PC-3 (cell line): Measurements from ENCODE around the gene CCBE1. TPM values are rescaled to one million over a fixed set of nuclear protein-coding genes. Genes with fewer than 3 reads are reported as not detected.

Experiments
- ATAC-seq: fragments of 200-7000 bp; cut with Tn5 transposase; 2 replicates; pipeline ENCODE4 v1.9.1; 2020; ENCODE audit warnings: mild to moderate bottlenecking, moderate library complexity
- BruUV-seq: library from RNA; stranded (reverse); fragments of 400-500 nt; replicated peaks from 2 replicates; lab custom pipeline; 2021; lab: Mats Ljungman, UMichigan
- CTCF ChIA-PET: fragments of 300-600 bp; sonication (Branson Sonifier 250); formaldehyde crosslinking; loops from one replicate; lab custom pipeline; 2022; ENCODE audit warnings: antibody characterized with exemption; lab: Charles Lee
- POLR2A ChIA-PET: fragments of 300-600 bp; sonication (Branson Sonifier 250); formaldehyde crosslinking; loops from one replicate; lab custom pipeline; 2022; ENCODE audit warnings: antibody characterized with exemption; ENCODE audit not compliant: unreplicated experiment; lab: Charles Lee
- DNase-seq: peaks from one replicate; pipeline ENCODE4 v3.0.0-alpha.2; 2015
- H2AFZ ChIP-seq: fragments of 300-600 bp; sonication (generic); 2 replicates; pipeline ENCODE4 v1.6.0; 2016; ENCODE audit warnings: antibody characterized with exemption, low read length
- H3F3A ChIP-seq: fragments of 300-600 bp; sonication (generic); one replicate; pipeline ENCODE4 v1.6.0; 2017; ENCODE audit warnings: antibody characterized with exemption, low read length, control low read depth, mild to moderate bottlenecking; ENCODE audit not compliant: unreplicated experiment
- H3K27ac ChIP-seq: fragments of 300-600 bp; sonication (generic); 2 replicates; pipeline ENCODE4 v1.5.1; 2016; ENCODE audit warnings: mild to moderate bottlenecking, low read length
- H3K27me3 ChIP-seq: fragments of 300-600 bp; sonication (generic); 2 replicates; pipeline ENCODE4 v1.6.1; 2016; ENCODE audit warnings: low read length, mixed read lengths
- H3K36me3 ChIP-seq: fragments of 300-600 bp; sonication (generic); 2 replicates; pipeline ENCODE4 v1.6.1; 2016; ENCODE audit warnings: low read depth, mixed run types, low read length, mixed read lengths
- H3K4me1 ChIP-seq: fragments of 300-600 bp; sonication (generic); 2 replicates; pipeline ENCODE4 v1.5.1; 2016; ENCODE audit warnings: low read length; ENCODE audit not compliant: insufficient read depth
- H3K4me2 ChIP-seq: fragments of 300-600 bp; sonication (generic); 2 replicates; pipeline ENCODE4 v1.6.0; 2016; ENCODE audit warnings: low read length
- H3K4me3 ChIP-seq: fragments of 300-600 bp; sonication (generic); 2 replicates; pipeline ENCODE4 v1.5.1; 2016; ENCODE audit warnings: mild to moderate bottlenecking, low read length, mixed read lengths
- H3K79me2 ChIP-seq: fragments of 300-600 bp; sonication (generic); 2 replicates; pipeline ENCODE4 v1.6.1; 2017; ENCODE audit warnings: low read length, mixed read lengths
- H3K9ac ChIP-seq: fragments of 300-600 bp; sonication (generic); 2 replicates; pipeline ENCODE4 v1.6.0; 2016; ENCODE audit warnings: mild to moderate bottlenecking, low read length
- H3K9me2 ChIP-seq: fragments of 300-600 bp; sonication (generic); replicated peaks from 2 replicates; pipeline ENCODE4 v1.6.1; 2016; ENCODE audit warnings: mixed run types, low read length, mixed read lengths
- H3K9me3 ChIP-seq: fragments of 300-600 bp; sonication (generic); 2 replicates; pipeline ENCODE4 v1.6.1; 2016; ENCODE audit warnings: low read length, mixed read lengths
- H4K20me1 ChIP-seq: fragments of 300-600 bp; sonication (generic); 2 replicates; pipeline ENCODE4 v1.6.1; 2016; ENCODE audit warnings: low read length, mixed read lengths
- EZH2 ChIP-seq: fragments of 300-600 bp; sonication (generic); IDR thresholded peaks from one replicate; pipeline ENCODE4 v1.6.1; 2017; ENCODE audit warnings: antibody characterized with exemption, mild to moderate bottlenecking, low read length; ENCODE audit not compliant: unreplicated experiment
- EZH2phosphoT487 ChIP-seq: fragments of 300-600 bp; sonication (generic); IDR thresholded peaks from 2 replicates; pipeline ENCODE4 v1.6.1; 2018; ENCODE audit warnings: mild to moderate bottlenecking, antibody characterized with exemption, low read length, borderline replicate concordance
- intact Hi-C: fragments of 100-400 bp; cut with micrococcal nuclease; formaldehyde crosslinking; loops from 2 replicates; pipeline ENCODE4 v1.9.0; 2023
- total RNA-seq: library from RNA; depleted of rRNA; stranded (reverse); fragments of >200 nt; gene quantifications from 2 replicates; pipeline ENCODE4 v1.2.3, GENCODE V29; 2014
- TF ChIP-seq, protein P1 (sequence below): fragments of 300-600 bp; sonication (generic); conservative IDR thresholded peaks from 2 replicates; pipeline ENCODE4 v1.5.1; 2017; ENCODE audit warnings: antibody characterized with exemption, low read depth, mild to moderate bottlenecking, low read length

CCBE1 gene
- total RNA-seq, 1 experiment from 2014 or later: 13.9 TPM

DNA sequence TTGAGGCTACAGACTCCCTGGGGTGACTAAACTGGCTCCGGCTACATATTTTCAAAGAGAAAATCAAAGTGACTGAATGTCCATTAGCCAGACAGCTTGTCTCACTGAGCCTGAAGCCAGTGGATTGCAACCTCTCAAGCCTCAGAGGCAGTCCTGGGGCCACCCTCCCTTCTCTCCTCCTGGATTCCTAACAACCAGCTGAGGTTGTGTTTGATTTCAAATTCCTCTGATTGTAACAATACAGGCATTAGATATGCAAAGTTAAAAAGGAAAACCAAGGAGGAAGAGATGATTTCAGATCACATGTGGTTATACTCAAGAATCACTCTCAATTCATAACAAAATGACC lies 237.2 kb downstream of the CCBE1 start:
- BruUV-seq: no TSS peak
- no peaks in the 10 kb centered on the region for H3K9me3 ChIP-seq
- no peaks in the 10 kb centered on the region for H3K9me2 ChIP-seq
- ChIA-PET CTCF (interaction anchor here (1.3 to 3.1 kb wide), 2 partner anchors 237 to 364 kb away, joined by 6 to 28 read pairs; partner anchors contain the start of gene CCBE1), POLR2A (no interaction called here)
- no peaks in the 10 kb centered on the region for H3F3A ChIP-seq
- H3K79me2 ChIP-seq: no peaks in the 10 kb centered on the region
- TF ChIP-seq EZH2phosphoT487 (no peak), EZH2 (no peak)
- TF ChIP-seq, protein P1, sequence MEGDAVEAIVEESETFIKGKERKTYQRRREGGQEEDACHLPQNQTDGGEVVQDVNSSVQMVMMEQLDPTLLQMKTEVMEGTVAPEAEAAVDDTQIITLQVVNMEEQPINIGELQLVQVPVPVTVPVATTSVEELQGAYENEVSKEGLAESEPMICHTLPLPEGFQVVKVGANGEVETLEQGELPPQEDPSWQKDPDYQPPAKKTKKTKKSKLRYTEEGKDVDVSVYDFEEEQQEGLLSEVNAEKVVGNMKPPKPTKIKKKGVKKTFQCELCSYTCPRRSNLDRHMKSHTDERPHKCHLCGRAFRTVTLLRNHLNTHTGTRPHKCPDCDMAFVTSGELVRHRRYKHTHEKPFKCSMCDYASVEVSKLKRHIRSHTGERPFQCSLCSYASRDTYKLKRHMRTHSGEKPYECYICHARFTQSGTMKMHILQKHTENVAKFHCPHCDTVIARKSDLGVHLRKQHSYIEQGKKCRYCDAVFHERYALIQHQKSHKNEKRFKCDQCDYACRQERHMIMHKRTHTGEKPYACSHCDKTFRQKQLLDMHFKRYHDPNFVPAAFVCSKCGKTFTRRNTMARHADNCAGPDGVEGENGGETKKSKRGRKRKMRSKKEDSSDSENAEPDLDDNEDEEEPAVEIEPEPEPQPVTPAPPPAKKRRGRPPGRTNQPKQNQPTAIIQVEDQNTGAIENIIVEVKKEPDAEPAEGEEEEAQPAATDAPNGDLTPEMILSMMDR: no peak
- H3K4me1 ChIP-seq: no peaks in the 10 kb centered on the region
- no peak for DNase-seq
- ATAC-seq: no peak
- no peak overlapping the region for H3K27ac ChIP-seq
- no peak overlapping the region for H2AFZ ChIP-seq
- no peak overlapping the region for H3K4me2 ChIP-seq
- H3K9ac ChIP-seq: no peak overlapping the region
- H3K36me3 ChIP-seq: no peaks in the 10 kb centered on the region
- no peaks in the 10 kb centered on the region for H4K20me1 ChIP-seq
- no peak overlapping the region for H3K4me3 ChIP-seq
- intact Hi-C loops: no loop called here
- H3K27me3 ChIP-seq: no peaks in the 10 kb centered on the region

DNA sequence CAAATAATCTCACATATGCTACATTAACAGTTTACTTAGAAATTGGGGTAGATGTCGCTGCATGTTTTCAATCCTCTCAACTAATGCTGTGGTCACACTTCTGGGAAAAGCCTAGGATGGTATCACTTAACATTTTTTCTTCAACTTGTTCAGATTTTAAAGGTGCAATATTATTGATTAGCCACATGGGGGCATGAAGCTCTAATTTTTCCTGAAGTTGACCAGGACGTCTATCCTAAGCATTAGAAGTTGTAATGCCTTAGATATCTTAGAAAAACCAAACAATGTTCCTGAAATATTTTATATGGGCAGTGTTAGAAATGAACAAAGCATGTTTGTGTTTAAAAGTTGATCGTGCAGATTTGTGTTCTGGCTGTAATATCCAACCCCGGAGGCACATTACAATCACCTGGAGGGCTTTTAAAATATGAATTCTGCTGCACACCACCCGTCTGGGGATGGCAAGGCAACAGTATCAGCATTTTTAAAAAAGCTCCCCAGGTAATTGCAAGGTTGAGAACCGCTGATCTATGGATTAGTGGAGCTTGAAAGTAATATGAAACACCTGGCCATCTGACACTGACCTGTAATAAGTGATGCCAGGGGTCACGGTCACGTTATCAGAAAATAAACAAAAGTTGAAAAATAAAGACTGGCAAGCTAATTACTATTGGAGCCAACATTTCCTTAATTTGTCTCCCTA lies 237.7 kb downstream of the CCBE1 start:
- DNase-seq (peak; percentile 43), ATAC-seq (peak; percentile 58)
- Histone ChIP-seq H3K27ac (no peak overlapping the region), H3K79me2 (no peaks in the 10 kb centered on the region), H3K4me3 (no peak overlapping the region), H3K9ac (no peak overlapping the region), H3K4me2 (no peak overlapping the region), H2AFZ (no peak overlapping the region), H3K9me2 (no peaks in the 10 kb centered on the region), H3F3A (no peaks in the 10 kb centered on the region), H3K36me3 (no peaks in the 10 kb centered on the region), H3K9me3 (no peaks in the 10 kb centered on the region), H3K27me3 (no peaks in the 10 kb centered on the region), H3K4me1 (no peaks in the 10 kb centered on the region), H4K20me1 (no peaks in the 10 kb centered on the region)
- TF ChIP-seq EZH2phosphoT487: no peak
- TF ChIP-seq, protein P1: peak; percentile 77
- ChIA-PET POLR2A (no interaction called here), CTCF (interaction anchor here (0.6 to 3.1 kb wide), 5 partner anchors 11 to 364 kb away, joined by 3 to 28 read pairs (median 4); partner anchors contain the start of gene CCBE1)
- intact Hi-C loops: loop anchor here (1.0 to 5.0 kb wide), 4 partner anchors 172 to 364 kb away; no protein-coding TSS in a partner anchor
- no TSS peak for BruUV-seq

DNA sequence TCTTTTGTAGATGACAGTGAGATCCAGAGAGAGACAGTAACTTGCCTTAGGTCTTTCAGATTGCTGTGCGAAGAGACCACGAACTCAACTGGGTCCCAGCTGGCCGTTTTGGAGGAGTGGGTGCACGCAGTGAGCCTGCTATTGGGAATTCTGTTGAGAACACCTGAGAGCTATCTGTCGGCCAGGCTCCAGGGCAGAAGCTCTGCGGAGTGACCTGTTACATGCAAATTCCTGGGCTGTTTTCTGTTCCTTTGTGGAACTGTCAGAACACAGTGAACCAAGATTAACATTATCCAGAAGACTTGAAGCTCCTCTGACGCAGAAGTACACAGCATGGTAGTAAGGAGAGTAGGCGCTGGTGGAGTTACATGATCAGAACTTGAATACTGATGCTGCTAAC lies 238.6 kb downstream of the CCBE1 start:
- ChIA-PET POLR2A (no interaction called here), CTCF (interaction anchor here (0.6 to 3.1 kb wide), 3 partner anchors 12 to 365 kb away, joined by 3 to 28 read pairs (median 4); no protein-coding TSS in a partner anchor)
- intact Hi-C loops: loop anchor here (5.0 kb wide), 1 partner anchor 234 kb away; no protein-coding TSS in a partner anchor

More for the DNA sequence above, 238.6 kb downstream of the CCBE1 start:
- Histone ChIP-seq H3K79me2 (no peaks in the 10 kb centered on the region), H2AFZ (no peak overlapping the region), H3F3A (no peaks in the 10 kb centered on the region), H3K9me2 (no peaks in the 10 kb centered on the region), H3K9ac (no peak overlapping the region), H3K4me3 (no peak overlapping the region), H3K9me3 (no peaks in the 10 kb centered on the region), H3K4me1 (no peaks in the 10 kb centered on the region), H3K27me3 (no peaks in the 10 kb centered on the region), H3K27ac (no peak overlapping the region), H3K36me3 (no peaks in the 10 kb centered on the region), H4K20me1 (no peaks in the 10 kb centered on the region), H3K4me2 (no peak overlapping the region)
- no TSS peak for BruUV-seq
- ATAC-seq (no peak), DNase-seq (no peak)
- TF ChIP-seq, protein P1: no peak
- TF ChIP-seq EZH2 (no peak), EZH2phosphoT487 (no peak)
